ENCODE measurements around the gene NACC2. TPM values are rescaled to one million over a fixed set of nuclear protein-coding genes. Genes with fewer than 3 reads are reported as not detected.

The NACC2 gene
- total and polyA plus RNA-seq, 8 donors = 3.6 to 29.5 (median 5.5) TPM

DNA sequence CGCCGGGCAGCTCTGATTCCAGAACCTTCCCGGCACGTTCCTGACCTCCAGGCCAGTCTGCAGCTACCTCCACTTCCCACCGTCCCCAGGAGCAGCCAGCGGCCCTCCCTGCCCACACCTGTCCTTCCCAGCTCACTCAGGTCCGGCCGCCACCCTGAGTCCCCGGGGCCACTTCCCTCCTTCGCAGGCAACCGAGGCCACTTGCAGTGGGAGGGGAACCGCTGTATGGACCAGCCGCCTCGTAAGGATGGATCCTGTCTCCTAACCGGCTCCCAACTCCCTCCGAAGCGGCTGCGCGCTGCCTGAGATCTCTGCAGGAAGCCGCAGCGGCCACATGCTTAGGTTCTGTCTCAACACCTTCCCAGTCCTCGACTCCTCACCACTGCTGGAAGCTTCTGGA is 16.1 kb upstream of the NACC2 start:
- no peaks in the 10 kb centered on the region for H3K9me3 ChIP-seq
- ATAC-seq = no peak
- intact Hi-C loops (cut with DNase I) = no loop called here
- TF ChIP-seq, protein P1, sequence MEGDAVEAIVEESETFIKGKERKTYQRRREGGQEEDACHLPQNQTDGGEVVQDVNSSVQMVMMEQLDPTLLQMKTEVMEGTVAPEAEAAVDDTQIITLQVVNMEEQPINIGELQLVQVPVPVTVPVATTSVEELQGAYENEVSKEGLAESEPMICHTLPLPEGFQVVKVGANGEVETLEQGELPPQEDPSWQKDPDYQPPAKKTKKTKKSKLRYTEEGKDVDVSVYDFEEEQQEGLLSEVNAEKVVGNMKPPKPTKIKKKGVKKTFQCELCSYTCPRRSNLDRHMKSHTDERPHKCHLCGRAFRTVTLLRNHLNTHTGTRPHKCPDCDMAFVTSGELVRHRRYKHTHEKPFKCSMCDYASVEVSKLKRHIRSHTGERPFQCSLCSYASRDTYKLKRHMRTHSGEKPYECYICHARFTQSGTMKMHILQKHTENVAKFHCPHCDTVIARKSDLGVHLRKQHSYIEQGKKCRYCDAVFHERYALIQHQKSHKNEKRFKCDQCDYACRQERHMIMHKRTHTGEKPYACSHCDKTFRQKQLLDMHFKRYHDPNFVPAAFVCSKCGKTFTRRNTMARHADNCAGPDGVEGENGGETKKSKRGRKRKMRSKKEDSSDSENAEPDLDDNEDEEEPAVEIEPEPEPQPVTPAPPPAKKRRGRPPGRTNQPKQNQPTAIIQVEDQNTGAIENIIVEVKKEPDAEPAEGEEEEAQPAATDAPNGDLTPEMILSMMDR (IDR thresholded peaks at IDR 0.05) = no peak
- H3K36me3 ChIP-seq = peaks cover 0 to 21% of the 10 kb centered on the region in 2 donors
- H3K27me3 ChIP-seq = peaks cover 0 to 41% of the 10 kb centered on the region in 2 donors
- H3K4me1 ChIP-seq = peaks cover 18 to 51% of the 10 kb centered on the region in 2 donors
- DNase-seq = no peak
- no peak overlapping the region for H3K27ac ChIP-seq
- H3K4me3 ChIP-seq = no peak overlapping the region

GRCh38 chr9:136110082-136111061 is 15.3 kb upstream of the NACC2 start:
- ATAC-seq (peak; percentile 5), DNase-seq (no peak)
- TF ChIP-seq, protein P1 (IDR thresholded peaks at IDR 0.05) = no peak
- intact Hi-C loops (cut with DNase I) = no loop called here
- Histone ChIP-seq H3K27ac (peak overlapping the region; percentile 49 to 78), H3K27me3 (peaks cover 0 to 49% of the 10 kb centered on the region in 2 donors), H3K4me1 (peaks cover 18 to 59% of the 10 kb centered on the region in 2 donors), H3K36me3 (peaks cover 0 to 13% of the 10 kb centered on the region in 2 donors), H3K9me3 (no peaks in the 10 kb centered on the region), H3K4me3 (peak overlapping the region; percentile 5 to 36)

- intact Hi-C loops (cut with DNase I) = no loop called here
- H3K4me3 ChIP-seq = peak overlapping the region; percentile 5 to 36
- no peaks in the 10 kb centered on the region for H3K9me3 ChIP-seq
- peak; percentile 83 to 96 (median 93) for DNase-seq
- TF ChIP-seq, protein P1 (IDR thresholded peaks at IDR 0.05) = peak in 1 of 2 donors; percentile 27
- peaks cover 20 to 64% of the 10 kb centered on the region in 2 donors for H3K4me1 ChIP-seq
- peak; percentile 91 for ATAC-seq
- H3K36me3 ChIP-seq = peaks cover 0 to 5% of the 10 kb centered on the region in 2 donors
- peak overlapping the region; percentile 67 to 78 for H3K27ac ChIP-seq
- peaks cover 0 to 57% of the 10 kb centered on the region in 2 donors for H3K27me3 ChIP-seq
Observed at GRCh38 chr9:136109351-136110081, 14.4 kb upstream of the NACC2 start.

- H3K27me3 ChIP-seq = peaks cover 0 to 61% of the 10 kb centered on the region in 2 donors
- H3K9me3 ChIP-seq = no peaks in the 10 kb centered on the region
- peaks cover 20 to 64% of the 10 kb centered on the region in 2 donors for H3K4me1 ChIP-seq
- intact Hi-C loops (cut with DNase I) = no loop called here
- H3K36me3 ChIP-seq = no peaks in the 10 kb centered on the region
- peak overlapping the region; percentile 67 to 78 for H3K27ac ChIP-seq
- TF ChIP-seq, protein P1 (IDR thresholded peaks at IDR 0.05) = no peak
- no peak for DNase-seq
- peak overlapping the region; percentile 5 to 36 for H3K4me3 ChIP-seq
- no peak for ATAC-seq
Observed at GRCh38 chr9:136108648-136109266, 13.7 kb upstream of the NACC2 start.

All from left lung (tissue), 10 donors.